ENCODE data around the gene IMMP2L. TPM values are rescaled to one million over a fixed set of nuclear protein-coding genes. Genes with fewer than 3 reads are reported as not detected.

IMMP2L gene
- total RNA-seq, 2 donors from 2014 or later = 7.3 to 7.7 TPM

- Histone ChIP-seq H3K27me3 (no peaks in the 10 kb centered on the region), H3K4me1 (no peaks in the 10 kb centered on the region), H3K4me3 (no peak overlapping the region), H3K36me3 (no peaks in the 10 kb centered on the region), H3K27ac (no peak overlapping the region), H3K9me3 (no peaks in the 10 kb centered on the region)
- no peak for DNase-seq (ENCODE audit: low spot score)
- TF ChIP-seq, protein P1, sequence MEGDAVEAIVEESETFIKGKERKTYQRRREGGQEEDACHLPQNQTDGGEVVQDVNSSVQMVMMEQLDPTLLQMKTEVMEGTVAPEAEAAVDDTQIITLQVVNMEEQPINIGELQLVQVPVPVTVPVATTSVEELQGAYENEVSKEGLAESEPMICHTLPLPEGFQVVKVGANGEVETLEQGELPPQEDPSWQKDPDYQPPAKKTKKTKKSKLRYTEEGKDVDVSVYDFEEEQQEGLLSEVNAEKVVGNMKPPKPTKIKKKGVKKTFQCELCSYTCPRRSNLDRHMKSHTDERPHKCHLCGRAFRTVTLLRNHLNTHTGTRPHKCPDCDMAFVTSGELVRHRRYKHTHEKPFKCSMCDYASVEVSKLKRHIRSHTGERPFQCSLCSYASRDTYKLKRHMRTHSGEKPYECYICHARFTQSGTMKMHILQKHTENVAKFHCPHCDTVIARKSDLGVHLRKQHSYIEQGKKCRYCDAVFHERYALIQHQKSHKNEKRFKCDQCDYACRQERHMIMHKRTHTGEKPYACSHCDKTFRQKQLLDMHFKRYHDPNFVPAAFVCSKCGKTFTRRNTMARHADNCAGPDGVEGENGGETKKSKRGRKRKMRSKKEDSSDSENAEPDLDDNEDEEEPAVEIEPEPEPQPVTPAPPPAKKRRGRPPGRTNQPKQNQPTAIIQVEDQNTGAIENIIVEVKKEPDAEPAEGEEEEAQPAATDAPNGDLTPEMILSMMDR (IDR thresholded peaks at IDR 0.05) = no peak
Observed at GRCh38 chr7:110772615-110773014, 789.7 kb downstream of the IMMP2L start.

DNA sequence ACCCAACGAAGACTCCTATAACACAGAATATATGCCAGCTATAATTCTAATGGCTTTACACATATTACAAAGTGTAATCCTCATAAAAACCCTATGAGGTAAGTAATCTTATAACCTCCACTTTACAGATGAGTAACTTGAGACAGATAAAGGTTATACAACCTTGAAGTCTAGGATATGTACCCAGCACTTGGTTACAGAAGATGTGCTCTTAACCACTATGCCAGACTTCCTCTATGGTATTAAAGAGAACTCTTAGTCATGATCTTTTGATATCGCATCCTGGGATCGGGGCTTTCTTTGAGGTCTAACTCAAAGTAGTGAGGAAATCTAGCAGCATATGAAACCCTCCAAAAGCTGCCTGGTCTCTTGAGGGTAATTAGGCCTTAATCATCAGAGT lies 790.6 kb downstream of the IMMP2L start:
- H3K4me3 ChIP-seq = no peak overlapping the region
- no peak for DNase-seq (ENCODE audit: low spot score)
- H3K4me1 ChIP-seq = no peaks in the 10 kb centered on the region
- H3K36me3 ChIP-seq = no peaks in the 10 kb centered on the region
- no peaks in the 10 kb centered on the region for H3K27me3 ChIP-seq
- H3K9me3 ChIP-seq = no peaks in the 10 kb centered on the region
- H3K27ac ChIP-seq = no peak overlapping the region
- TF ChIP-seq, protein P1 (IDR thresholded peaks at IDR 0.05) = no peak

DNA sequence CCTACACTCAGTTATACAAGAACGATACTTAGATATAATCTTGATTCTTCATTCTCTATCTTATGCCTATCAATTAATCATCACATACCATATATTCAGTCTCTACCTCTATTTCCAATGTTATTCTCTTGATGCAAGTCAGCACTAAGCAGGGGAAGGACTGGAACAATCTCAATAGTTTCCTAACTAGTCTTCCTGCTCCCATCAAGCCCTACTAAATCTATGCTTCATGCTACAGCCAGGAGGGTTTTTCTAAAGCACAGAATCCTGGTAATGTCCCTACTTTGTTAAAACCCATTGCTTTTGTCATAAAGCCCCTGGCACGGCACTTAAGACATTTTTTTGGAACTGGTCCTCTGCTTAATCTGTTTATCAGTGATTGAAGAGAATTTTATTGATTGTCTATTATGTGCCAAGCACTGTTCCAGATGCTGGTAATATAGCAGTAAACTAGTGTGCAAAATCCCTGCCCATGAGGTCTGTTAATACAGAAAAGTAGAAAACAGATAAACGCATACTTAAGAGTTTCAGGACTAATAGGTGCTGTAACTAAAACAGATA lies 794.7 kb downstream of the IMMP2L start:
- DNase-seq (ENCODE audit: low spot score) = no peak
- TF ChIP-seq, protein P1 (IDR thresholded peaks at IDR 0.05) = no peak
- H3K4me1 ChIP-seq = no peaks in the 10 kb centered on the region
- H3K36me3 ChIP-seq = no peaks in the 10 kb centered on the region
- H3K27me3 ChIP-seq = no peaks in the 10 kb centered on the region
- no peak overlapping the region for H3K4me3 ChIP-seq
- H3K9me3 ChIP-seq = no peaks in the 10 kb centered on the region
- H3K27ac ChIP-seq = no peak overlapping the region

DNA sequence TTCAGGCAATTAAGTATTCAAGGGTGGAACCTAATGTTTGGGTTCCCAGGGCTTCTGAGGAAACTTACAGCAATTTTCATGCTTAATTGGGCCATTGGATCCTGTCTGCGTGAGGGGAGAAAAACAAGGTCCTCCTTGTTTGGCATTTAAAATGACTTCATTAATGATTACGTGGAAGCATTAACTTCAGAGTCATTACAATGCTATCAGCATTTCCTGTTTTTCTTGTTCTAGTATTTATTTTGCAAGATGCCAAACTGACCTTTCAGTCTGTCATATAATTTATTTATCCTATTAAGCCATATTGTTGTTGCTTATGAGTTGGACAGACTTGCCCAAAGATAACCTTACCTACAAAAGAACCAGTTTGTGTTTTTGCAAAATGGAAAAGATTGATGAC lies 795.4 kb downstream of the IMMP2L start:
- no peaks in the 10 kb centered on the region for H3K9me3 ChIP-seq
- TF ChIP-seq, protein P1 (IDR thresholded peaks at IDR 0.05) = no peak
- H3K4me3 ChIP-seq = no peak overlapping the region
- H3K27me3 ChIP-seq = no peaks in the 10 kb centered on the region
- no peak overlapping the region for H3K27ac ChIP-seq
- no peaks in the 10 kb centered on the region for H3K36me3 ChIP-seq
- no peaks in the 10 kb centered on the region for H3K4me1 ChIP-seq
- no peak for DNase-seq (ENCODE audit: low spot score)

GRCh38 chr7:110764852-110765251 lies 797.4 kb downstream of the IMMP2L start:
- Histone ChIP-seq H3K4me1 (no peaks in the 10 kb centered on the region), H3K36me3 (no peaks in the 10 kb centered on the region), H3K27ac (no peak overlapping the region), H3K4me3 (no peak overlapping the region), H3K9me3 (no peaks in the 10 kb centered on the region), H3K27me3 (no peaks in the 10 kb centered on the region)
- no peak for DNase-seq (ENCODE audit: low spot score)
- TF ChIP-seq, protein P1 (IDR thresholded peaks at IDR 0.05) = no peak

GRCh38 chr7:110762546-110763225 lies 799.6 kb downstream of the IMMP2L start:
- H3K9me3 ChIP-seq = no peaks in the 10 kb centered on the region
- H3K4me1 ChIP-seq = no peaks in the 10 kb centered on the region
- H3K4me3 ChIP-seq = no peak overlapping the region
- H3K27me3 ChIP-seq = no peaks in the 10 kb centered on the region
- TF ChIP-seq, protein P1 (IDR thresholded peaks at IDR 0.05) = no peak
- no peak for DNase-seq (ENCODE audit: low spot score)
- no peaks in the 10 kb centered on the region for H3K36me3 ChIP-seq
- H3K27ac ChIP-seq = no peak overlapping the region

Measured in right atrium auricular region (tissue), 2 donors.